ENCODE data around the gene MICAL3. TPM values are rescaled to one million over a fixed set of nuclear protein-coding genes. Genes with fewer than 3 reads are reported as not detected.
A peak's percentile ranks its signal among the peaks of the same experiment; 100 is the strongest.

Gene MICAL3
- total RNA-seq, 4 donors from 2014 or later = 30.4 to 57.1 (median 37.7) TPM

- peak in 1 of 2 donors; percentile 80 for DNase-seq (ENCODE audit: low spot score in 2 of 2)
- WGBS = 25% methylated on average over 11 of the region's 12 CpGs
- Histone ChIP-seq H3K27me3 (no peaks in the 10 kb centered on the region), H3K4me1 (peaks cover 27% of the 10 kb centered on the region), H3K27ac (peak overlapping the region; percentile 50), H3K4me3 (no peak overlapping the region), H3K36me3 (peaks cover 10% of the 10 kb centered on the region), H3K9me3 (no peaks in the 10 kb centered on the region)
- no peak for TF ChIP-seq EP300 (IDR thresholded peaks at IDR 0.05)
- TF ChIP-seq, protein P1, sequence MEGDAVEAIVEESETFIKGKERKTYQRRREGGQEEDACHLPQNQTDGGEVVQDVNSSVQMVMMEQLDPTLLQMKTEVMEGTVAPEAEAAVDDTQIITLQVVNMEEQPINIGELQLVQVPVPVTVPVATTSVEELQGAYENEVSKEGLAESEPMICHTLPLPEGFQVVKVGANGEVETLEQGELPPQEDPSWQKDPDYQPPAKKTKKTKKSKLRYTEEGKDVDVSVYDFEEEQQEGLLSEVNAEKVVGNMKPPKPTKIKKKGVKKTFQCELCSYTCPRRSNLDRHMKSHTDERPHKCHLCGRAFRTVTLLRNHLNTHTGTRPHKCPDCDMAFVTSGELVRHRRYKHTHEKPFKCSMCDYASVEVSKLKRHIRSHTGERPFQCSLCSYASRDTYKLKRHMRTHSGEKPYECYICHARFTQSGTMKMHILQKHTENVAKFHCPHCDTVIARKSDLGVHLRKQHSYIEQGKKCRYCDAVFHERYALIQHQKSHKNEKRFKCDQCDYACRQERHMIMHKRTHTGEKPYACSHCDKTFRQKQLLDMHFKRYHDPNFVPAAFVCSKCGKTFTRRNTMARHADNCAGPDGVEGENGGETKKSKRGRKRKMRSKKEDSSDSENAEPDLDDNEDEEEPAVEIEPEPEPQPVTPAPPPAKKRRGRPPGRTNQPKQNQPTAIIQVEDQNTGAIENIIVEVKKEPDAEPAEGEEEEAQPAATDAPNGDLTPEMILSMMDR (IDR thresholded peaks at IDR 0.05) = peak in 1 of 2 donors; percentile 22
Measured at GRCh38 chr22:17910561-17911311, 113.6 kb downstream of the MICAL3 start.

GRCh38 chr22:17907748-17908051 is 116.7 kb downstream of the MICAL3 start:
- Histone ChIP-seq H3K36me3 (peaks cover 13% of the 10 kb centered on the region), H3K9me3 (no peaks in the 10 kb centered on the region), H3K4me1 (peaks cover 27% of the 10 kb centered on the region), H3K27ac (no peak overlapping the region), H3K4me3 (no peak overlapping the region), H3K27me3 (no peaks in the 10 kb centered on the region)
- WGBS = 69% methylated on average over 9 of the region's 9 CpGs
- TF ChIP-seq POLR2A (IDR thresholded peaks at IDR 0.05) (no peak), POLR2AphosphoS5 (IDR thresholded peaks at IDR 0.05) (no peak), EP300 (IDR thresholded peaks at IDR 0.05) (no peak)
- TF ChIP-seq, protein P1 (IDR thresholded peaks at IDR 0.05) = no peak
- DNase-seq (ENCODE audit: low spot score in 2 of 2) = no peak

- H3K27ac ChIP-seq = no peak overlapping the region
- TF ChIP-seq, protein P1 (IDR thresholded peaks at IDR 0.05) = no peak
- no peak overlapping the region for H3K4me3 ChIP-seq
- H3K36me3 ChIP-seq = peaks cover 17% of the 10 kb centered on the region
- no peaks in the 10 kb centered on the region for H3K9me3 ChIP-seq
- DNase-seq (ENCODE audit: low spot score in 2 of 2) = no peak
- H3K4me1 ChIP-seq = peaks cover 27% of the 10 kb centered on the region
- no peaks in the 10 kb centered on the region for H3K27me3 ChIP-seq
- WGBS = 70% methylated on average over 16 of the region's 16 CpGs
Measured at GRCh38 chr22:17906978-17907747, 117.2 kb downstream of the MICAL3 start.

GRCh38 chr22:17905445-17905844 is 118.9 kb downstream of the MICAL3 start:
- Histone ChIP-seq H3K27ac (no peak overlapping the region), H3K9me3 (no peaks in the 10 kb centered on the region), H3K27me3 (no peaks in the 10 kb centered on the region), H3K36me3 (peaks cover 32% of the 10 kb centered on the region), H3K4me3 (no peak overlapping the region), H3K4me1 (peaks cover 15% of the 10 kb centered on the region)
- WGBS = 94% methylated on average over 8 of the region's 8 CpGs
- TF ChIP-seq POLR2AphosphoS5 (IDR thresholded peaks at IDR 0.05) (no peak), POLR2A (IDR thresholded peaks at IDR 0.05) (no peak), EP300 (IDR thresholded peaks at IDR 0.05) (no peak)
- TF ChIP-seq, protein P1 (IDR thresholded peaks at IDR 0.05) = no peak
- DNase-seq (ENCODE audit: low spot score in 2 of 2) = no peak

DNA sequence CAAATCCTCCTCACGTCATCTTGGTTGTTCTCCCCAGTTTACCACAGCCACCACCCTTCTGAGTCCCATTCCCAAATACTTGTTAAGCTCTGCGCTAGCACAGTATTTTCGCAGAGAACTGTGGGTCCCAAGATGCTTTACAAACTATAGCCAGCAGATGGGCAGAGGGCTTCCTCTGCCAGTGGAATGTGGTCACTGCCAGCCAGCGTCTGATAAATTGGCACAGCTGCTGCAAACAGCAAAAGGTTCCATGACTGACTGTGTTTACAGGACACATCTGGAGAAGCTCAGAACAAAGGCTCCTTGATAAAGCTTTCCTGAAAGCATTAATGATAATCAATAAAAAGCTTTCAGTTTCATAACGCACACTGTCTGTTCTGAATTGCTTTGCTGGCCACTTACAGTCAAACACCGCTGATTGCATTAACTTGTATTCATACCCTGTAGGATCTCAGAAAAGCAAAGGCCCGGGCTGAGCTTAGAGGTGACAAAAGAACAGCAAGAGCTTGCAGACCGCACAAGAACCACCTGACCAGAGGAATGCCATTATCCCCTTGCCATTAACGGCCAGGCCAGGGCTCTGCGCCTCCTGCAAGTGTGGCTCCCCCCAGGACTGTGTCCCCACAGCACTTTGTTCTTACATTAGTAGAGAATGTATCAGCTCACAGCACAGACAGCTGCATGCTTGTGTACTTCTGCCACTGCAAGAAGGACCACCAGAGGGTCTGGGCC is 120.6 kb downstream of the MICAL3 start:
- H3K27me3 ChIP-seq = no peaks in the 10 kb centered on the region
- TF ChIP-seq POLR2AphosphoS5 (IDR thresholded peaks at IDR 0.05) = no peak
- no peak overlapping the region for H3K4me3 ChIP-seq
- no peak overlapping the region for H3K27ac ChIP-seq
- 71% methylated on average over 10 of the region's 10 CpGs for WGBS
- no peaks in the 10 kb centered on the region for H3K9me3 ChIP-seq
- H3K4me1 ChIP-seq = peaks cover 8% of the 10 kb centered on the region
- peaks cover 49% of the 10 kb centered on the region for H3K36me3 ChIP-seq
- no peak for DNase-seq (ENCODE audit: low spot score in 2 of 2)

Data from suprapubic skin (tissue), 4 donors.